Muscle of leg (tissue), 11 donors: ENCODE data around the gene TMIGD3. TPM values are rescaled to one million over a fixed set of nuclear protein-coding genes. Genes with fewer than 3 reads are reported as not detected.

Experiments used
- DNase-seq: peaks from one replicate; pipeline ENCODE4 v3.0.0; 2013
- H3K27ac ChIP-seq: one replicate; pipeline ENCODE4 v1.5.1; 2013; ENCODE audit warnings: mild to moderate bottlenecking, low read length, control low read depth
- H3K27me3 ChIP-seq: one replicate; pipeline ENCODE4 v1.6.1; 2013; ENCODE audit warnings: low read length; ENCODE audit not compliant: control insufficient read depth, insufficient read depth
- H3K36me3 ChIP-seq: one replicate; pipeline ENCODE4 v1.6.1; 2013; ENCODE audit warnings: low read length; ENCODE audit not compliant: control insufficient read depth, insufficient read depth
- H3K4me1 ChIP-seq: one replicate; pipeline ENCODE4 v1.6.1; 2013; ENCODE audit warnings: low read length; ENCODE audit not compliant: control insufficient read depth, insufficient read depth
- H3K4me3 ChIP-seq: one replicate; pipeline ENCODE4 v1.5.1; 2013; ENCODE audit warnings: low read length, control low read depth
- H3K9me3 ChIP-seq: replicated peaks from 2 replicates; pipeline ENCODE4 v1.6.1; 2013; ENCODE audit warnings: low read depth, low read length; ENCODE audit not compliant: control insufficient read depth
- WGBS: methylation state at CpG from one replicate; pipeline ENCODE4 v1.1.5; 2013; ENCODE audit warnings: missing lambda C conversion rate; ENCODE audit not compliant: insufficient coverage; 5-methylcytosine and 5-hydroxymethylcytosine counted together
- polyA plus RNA-seq, 8 donors: library from polyadenylated mRNA; unstranded; fragments of 120-200 nt; gene quantifications; one replicate each; pipeline versions ENCODE4 v1.2.1 to v1.2.3, GENCODE V29; 2013; ENCODE audit warnings: inconsistent platforms in 1 of 8, low replicate concordance in 1 of 8; ENCODE audit not compliant: insufficient read length in 8 of 8, insufficient read depth in 1 of 8
- total RNA-seq: library from RNA; stranded (reverse); fragments of 120-200 nt; gene quantifications from one replicate; pipeline ENCODE4 v1.2.4, GENCODE V29; 2013

The TMIGD3 gene
- total and polyA plus RNA-seq, 9 donors, result 0.22 to 1.1 (median 0.66) TPM

DNA sequence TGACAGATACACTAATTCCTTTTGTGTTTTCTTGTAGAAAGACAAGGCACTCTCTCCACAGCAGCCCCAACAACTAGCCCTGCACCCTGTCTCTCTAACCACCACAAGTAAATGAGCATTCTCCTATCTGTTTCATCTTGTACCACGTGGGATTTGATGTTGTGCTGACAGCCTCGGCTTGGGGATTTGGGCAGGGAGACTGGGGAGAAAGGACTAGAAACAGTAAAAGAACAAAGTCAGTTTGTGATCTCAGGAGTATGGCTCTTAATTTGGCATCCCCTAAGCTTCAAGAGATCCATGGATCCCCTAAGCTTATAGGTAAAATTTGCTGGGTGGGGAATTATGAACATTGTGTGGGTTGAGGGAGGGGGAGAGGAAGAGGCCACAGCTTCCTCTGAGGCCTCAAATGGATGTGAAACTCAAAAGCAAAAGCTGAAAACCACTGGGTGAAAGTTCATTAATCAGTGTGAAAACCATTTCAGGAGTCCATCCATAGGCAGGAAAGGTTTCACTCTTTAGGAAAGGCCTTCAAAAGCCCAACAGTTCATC is 26.6 kb downstream of the TMIGD3 start:
- no peak overlapping the region for H3K4me3 ChIP-seq
- H3K27ac ChIP-seq, result no peak overlapping the region
- no peaks in the 10 kb centered on the region for H3K9me3 ChIP-seq
- H3K27me3 ChIP-seq, result no peaks in the 10 kb centered on the region
- peaks cover 2% of the 10 kb centered on the region for H3K4me1 ChIP-seq
- WGBS, result no CpG with 5 or more reads among the region's 2 CpGs
- DNase-seq, result peak; percentile 51
- H3K36me3 ChIP-seq, result peaks cover 10% of the 10 kb centered on the region

DNA sequence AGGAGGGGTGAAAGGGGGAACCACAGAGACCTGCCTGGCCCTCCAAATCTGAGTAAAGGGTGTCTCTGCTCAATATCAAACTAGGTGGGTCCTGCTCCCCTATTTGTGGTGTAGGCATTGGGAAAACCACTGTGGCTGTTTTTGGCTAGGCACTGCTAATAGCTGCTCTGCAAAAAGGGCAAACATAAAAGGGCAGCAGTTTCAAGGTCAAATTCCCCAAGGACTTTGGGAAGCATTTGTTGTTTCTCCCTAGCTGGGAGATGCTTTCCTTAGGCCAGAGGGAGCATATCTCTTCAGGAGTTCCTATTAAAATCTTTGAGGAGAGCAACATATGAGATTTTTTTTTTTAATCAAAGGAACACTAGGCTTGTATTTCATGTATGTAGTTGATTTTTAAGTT is 27.2 kb downstream of the TMIGD3 start:
- H3K4me1 ChIP-seq, result no peaks in the 10 kb centered on the region
- H3K4me3 ChIP-seq, result no peak overlapping the region

GRCh38 chr1:111475701-111476100 is 27.7 kb downstream of the TMIGD3 start:
- Histone ChIP-seq H3K36me3 (peaks cover 13% of the 10 kb centered on the region), H3K9me3 (no peaks in the 10 kb centered on the region), H3K27ac (no peak overlapping the region), H3K4me3 (no peak overlapping the region), H3K27me3 (no peaks in the 10 kb centered on the region), H3K4me1 (no peaks in the 10 kb centered on the region)
- no peak for DNase-seq
- WGBS, result 58% methylated on average over 4 of the region's 5 CpGs

More for the DNA sequence above, 27.2 kb downstream of the TMIGD3 start:
- Histone ChIP-seq H3K27me3 (no peaks in the 10 kb centered on the region), H3K9me3 (no peaks in the 10 kb centered on the region), H3K27ac (no peak overlapping the region), H3K36me3 (peaks cover 13% of the 10 kb centered on the region)
- no peak for DNase-seq

- no peaks in the 10 kb centered on the region for H3K4me1 ChIP-seq
- no CpG with 5 or more reads among the region's 4 CpGs for WGBS
- DNase-seq, result no peak
- H3K4me3 ChIP-seq, result no peak overlapping the region
- H3K9me3 ChIP-seq, result no peaks in the 10 kb centered on the region
- H3K27me3 ChIP-seq, result no peaks in the 10 kb centered on the region
- H3K36me3 ChIP-seq, result peaks cover 18% of the 10 kb centered on the region
- peak overlapping the region; percentile 72 for H3K27ac ChIP-seq
These were observed 28.9 kb downstream of the TMIGD3 start for GRCh38 chr1:111474521-111474920.

- DNase-seq, result peak; percentile 65
- Histone ChIP-seq H3K36me3 (peaks cover 22% of the 10 kb centered on the region), H3K4me3 (no peak overlapping the region), H3K9me3 (no peaks in the 10 kb centered on the region), H3K27ac (peak overlapping the region; percentile 72), H3K27me3 (no peaks in the 10 kb centered on the region), H3K4me1 (no peaks in the 10 kb centered on the region)
- WGBS, result no CpG with 5 or more reads among the region's 5 CpGs
These were observed 29.3 kb downstream of the TMIGD3 start for GRCh38 chr1:111474106-111474505.

GRCh38 chr1:111471538-111471937 is 31.9 kb downstream of the TMIGD3 start:
- Histone ChIP-seq H3K4me3 (no peak overlapping the region), H3K27me3 (no peaks in the 10 kb centered on the region), H3K36me3 (peaks cover 21% of the 10 kb centered on the region), H3K4me1 (no peaks in the 10 kb centered on the region), H3K9me3 (no peaks in the 10 kb centered on the region), H3K27ac (peak overlapping the region; percentile 24)
- no CpG with 5 or more reads among the region's 3 CpGs for WGBS
- no peak for DNase-seq

GRCh38 chr1:111471012-111471411 is 32.4 kb downstream of the TMIGD3 start:
- no peak overlapping the region for H3K4me3 ChIP-seq
- no peak overlapping the region for H3K27ac ChIP-seq
- no peaks in the 10 kb centered on the region for H3K9me3 ChIP-seq
- DNase-seq, result peak; percentile 74
- H3K27me3 ChIP-seq, result no peaks in the 10 kb centered on the region
- 65% methylated on average over 3 of the region's 3 CpGs for WGBS
- no peaks in the 10 kb centered on the region for H3K4me1 ChIP-seq
- peaks cover 21% of the 10 kb centered on the region for H3K36me3 ChIP-seq

- no peaks in the 10 kb centered on the region for H3K4me1 ChIP-seq
These were observed 32.8 kb downstream of the TMIGD3 start for GRCh38 chr1:111470596-111470995.

GRCh38 chr1:111469539-111469938 is 33.9 kb downstream of the TMIGD3 start:
- H3K4me1 ChIP-seq, result no peaks in the 10 kb centered on the region
- no peaks in the 10 kb centered on the region for H3K27me3 ChIP-seq

More at GRCh38 chr1:111470596-111470995, 32.8 kb downstream of the TMIGD3 start:
- Histone ChIP-seq H3K27me3 (no peaks in the 10 kb centered on the region), H3K27ac (no peak overlapping the region), H3K4me3 (no peak overlapping the region), H3K36me3 (peaks cover 21% of the 10 kb centered on the region), H3K9me3 (no peaks in the 10 kb centered on the region)
- DNase-seq, result no peak
- 94% methylated on average over 2 of the region's 5 CpGs for WGBS

GRCh38 chr1:111468717-111469100 is 34.7 kb downstream of the TMIGD3 start:
- peaks cover 21% of the 10 kb centered on the region for H3K36me3 ChIP-seq
- no peaks in the 10 kb centered on the region for H3K9me3 ChIP-seq
- no peak for DNase-seq
- H3K27me3 ChIP-seq, result no peaks in the 10 kb centered on the region
- H3K4me1 ChIP-seq, result no peaks in the 10 kb centered on the region
- no peak overlapping the region for H3K4me3 ChIP-seq
- H3K27ac ChIP-seq, result no peak overlapping the region

More at GRCh38 chr1:111469539-111469938, 33.9 kb downstream of the TMIGD3 start:
- Histone ChIP-seq H3K27ac (no peak overlapping the region), H3K9me3 (no peaks in the 10 kb centered on the region), H3K4me3 (no peak overlapping the region), H3K36me3 (peaks cover 21% of the 10 kb centered on the region)
- no peak for DNase-seq
